HG03097 (cell line): Measurements from ENCODE around the gene SNAI3.
A peak's percentile ranks its signal among the peaks of the same experiment; 100 is the strongest.

Experiments used
- ATAC-seq: cut with Tn5 transposase; IDR thresholded peaks from one replicate; pipeline ENCODE4 v1.9.1; 2021; ENCODE audit not compliant: unreplicated experiment, low FRiP score

SNAI3 gene

DNA sequence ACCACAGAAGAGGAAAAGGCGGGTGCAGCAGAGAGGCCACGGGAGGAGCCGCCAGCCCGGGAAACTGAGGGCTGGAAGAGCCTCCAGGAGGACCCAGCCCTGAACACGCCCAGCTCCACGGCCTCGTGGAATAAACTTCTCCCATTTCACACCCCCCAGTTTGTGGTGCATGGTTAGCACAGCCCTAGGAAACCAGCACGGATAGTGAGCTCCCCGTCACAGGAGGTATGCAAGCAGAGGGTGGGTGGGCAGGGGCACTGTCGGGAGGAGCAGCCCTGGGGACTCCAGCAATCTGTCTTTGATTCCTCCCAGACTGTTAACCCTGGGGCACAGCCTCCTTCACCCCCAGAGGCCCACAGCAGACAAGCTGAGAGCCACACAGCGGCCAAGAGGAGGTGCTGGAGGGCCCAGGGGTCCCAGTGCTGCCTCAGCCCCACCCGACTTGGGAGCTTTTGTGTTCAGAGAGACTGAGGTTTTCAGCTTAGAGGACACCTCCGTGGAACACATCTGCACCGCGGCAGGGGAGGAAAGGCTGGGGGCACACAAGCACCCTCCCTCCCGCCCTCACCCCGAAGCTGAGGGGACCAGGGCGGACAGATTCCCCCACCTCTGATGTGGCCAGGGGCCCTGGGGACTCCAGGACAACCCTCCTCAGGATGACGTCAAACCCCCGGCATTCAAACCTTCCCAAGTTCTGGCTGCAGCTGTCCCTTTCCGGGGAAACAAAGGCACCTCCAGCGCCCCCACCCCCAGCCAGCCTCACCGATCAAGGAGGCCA lies 49.6 kb downstream of the SNAI3 start:
- ATAC-seq = no peak

DNA sequence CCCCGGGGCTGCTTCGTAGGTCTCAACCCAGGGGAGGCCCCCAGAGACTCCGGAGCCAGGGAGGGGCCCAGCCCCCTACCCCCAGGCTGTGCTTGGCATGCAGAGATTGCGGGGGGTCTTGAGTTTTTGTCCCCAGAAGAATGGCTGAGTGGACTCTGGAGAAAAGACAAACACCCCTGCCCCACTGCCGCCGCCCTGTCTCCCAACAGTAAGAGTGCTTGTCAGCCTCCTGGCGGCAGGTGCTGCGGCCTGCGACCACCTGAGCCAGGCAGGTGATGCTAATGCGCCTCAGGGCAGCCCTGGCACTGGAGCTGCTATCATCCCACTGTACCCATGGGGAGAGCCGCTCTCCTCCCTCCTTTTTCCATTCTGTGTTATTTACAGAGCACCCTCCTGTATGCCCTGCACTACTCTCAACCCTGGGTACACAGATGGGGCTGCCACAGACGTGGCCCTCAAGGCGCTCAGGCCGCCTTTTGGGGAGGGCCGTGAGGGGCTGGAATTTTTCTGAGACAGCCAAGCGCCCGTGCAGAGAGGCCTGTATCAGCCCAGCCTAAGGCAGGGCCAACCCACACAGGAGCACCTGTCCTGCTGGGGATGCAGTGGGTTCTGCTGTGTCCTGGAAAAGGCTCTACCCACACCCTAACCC lies 50.5 kb downstream of the SNAI3 start:
- no peak for ATAC-seq

- peak; percentile 10 for ATAC-seq
Observed at GRCh38 chr16:88634994-88635670, 51.2 kb downstream of the SNAI3 start.

DNA sequence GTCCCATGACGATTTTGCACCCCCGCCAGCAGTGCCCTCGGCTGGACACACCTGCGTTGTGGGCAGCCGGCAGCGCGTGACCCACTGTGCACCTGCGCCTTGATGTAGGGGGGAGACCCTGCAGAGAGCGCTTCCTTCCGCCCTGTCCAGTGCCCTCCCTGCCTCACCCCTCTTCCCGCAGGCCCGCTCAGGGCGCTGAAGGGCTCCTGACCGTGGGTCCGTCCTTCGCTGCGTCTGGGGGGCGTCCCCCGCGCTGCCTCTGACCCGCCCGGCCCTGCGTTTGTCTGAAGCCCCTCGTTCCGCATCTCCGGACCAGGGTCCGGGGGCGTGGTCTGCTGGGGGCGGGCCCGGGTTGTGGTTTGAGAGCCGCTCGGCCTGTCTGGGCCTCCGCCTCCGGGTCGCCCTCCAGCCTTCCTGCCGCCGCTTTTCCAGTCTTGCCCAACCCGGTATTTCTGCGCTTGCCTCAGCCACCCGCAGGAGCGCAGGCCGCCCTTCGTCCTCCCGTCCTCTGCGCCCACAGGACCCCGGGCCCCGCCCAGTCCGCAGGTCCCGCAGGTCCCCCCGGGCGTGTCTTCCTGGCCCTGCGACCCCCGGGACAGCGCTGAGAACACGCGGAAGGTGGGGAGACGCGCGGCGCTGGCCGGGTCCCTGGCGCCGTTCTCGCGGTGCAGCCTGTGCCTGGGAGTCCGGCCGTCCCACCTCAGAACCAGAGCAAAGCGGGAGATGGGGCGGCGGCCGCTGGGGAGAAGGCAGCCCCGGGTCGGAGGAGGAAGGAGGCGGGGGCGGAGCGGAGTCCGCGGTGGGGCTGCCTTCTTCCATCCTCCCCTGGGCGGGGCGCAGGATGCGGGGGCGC lies 51.9 kb downstream of the SNAI3 start:
- ATAC-seq = peak; percentile 47

- ATAC-seq = peak; percentile 24
Observed at GRCh38 chr16:88633684-88634140, 52.6 kb downstream of the SNAI3 start.

DNA sequence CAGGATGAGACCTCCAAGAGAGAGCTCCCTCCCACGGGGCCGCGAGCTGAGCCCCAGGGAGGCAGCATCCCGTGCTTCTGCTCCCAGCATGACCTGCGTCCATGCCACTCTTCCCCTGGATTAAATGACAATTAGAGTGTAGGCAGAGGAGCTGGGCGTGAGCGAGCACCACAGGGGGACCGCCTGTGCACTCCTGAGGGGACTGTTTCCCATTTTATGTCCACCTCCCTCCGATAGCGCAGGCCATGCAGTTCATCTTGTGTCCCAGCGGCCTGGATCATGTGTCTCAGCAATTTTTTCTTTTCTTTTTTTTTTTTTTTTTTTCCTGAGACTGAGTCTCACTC lies 53.7 kb downstream of the SNAI3 start:
- no peak for ATAC-seq

GRCh38 chr16:88631920-88632586 lies 54.3 kb downstream of the SNAI3 start:
- ATAC-seq = no peak

DNA sequence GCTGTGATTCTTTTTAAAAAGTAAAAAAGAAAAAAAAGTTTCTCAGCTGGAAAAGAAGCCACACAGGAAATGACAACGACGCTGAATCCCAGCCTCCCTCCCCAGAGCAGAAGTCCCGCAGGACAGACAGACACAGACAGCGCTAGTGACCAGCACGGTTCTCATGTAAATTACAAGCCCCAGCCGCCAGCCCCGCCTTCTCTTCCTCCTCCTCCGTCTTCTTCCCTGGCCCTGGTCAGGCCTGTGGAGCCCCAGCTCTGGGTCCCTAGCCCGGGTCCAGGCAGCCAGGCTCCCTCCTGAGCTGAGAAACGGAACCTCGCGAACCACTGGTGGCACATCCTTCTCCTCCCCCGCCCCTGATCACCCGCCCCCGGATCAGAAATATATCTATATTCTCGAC lies 54.9 kb downstream of the SNAI3 start:
- ATAC-seq = no peak

DNA sequence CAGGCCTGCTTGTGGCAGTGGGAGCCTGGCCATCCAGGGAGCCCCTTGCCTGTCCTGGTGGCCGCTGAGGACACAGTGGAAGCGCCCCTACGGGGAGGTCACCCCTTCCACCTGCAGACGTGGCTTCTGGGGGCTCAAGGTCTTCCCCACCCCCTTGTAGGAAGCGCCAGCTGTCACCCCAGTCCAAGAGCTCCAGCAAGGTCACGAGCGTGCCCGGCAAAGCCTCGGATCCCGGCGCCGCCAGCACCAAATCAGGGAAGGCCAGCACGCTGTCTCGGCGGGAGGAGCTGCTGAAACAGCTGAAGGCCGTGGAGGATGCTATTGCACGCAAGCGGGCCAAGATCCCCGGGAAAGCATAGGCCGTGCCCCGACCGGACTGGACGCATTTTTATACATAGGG lies 55.4 kb downstream of the SNAI3 start:
- ATAC-seq = no peak

DNA sequence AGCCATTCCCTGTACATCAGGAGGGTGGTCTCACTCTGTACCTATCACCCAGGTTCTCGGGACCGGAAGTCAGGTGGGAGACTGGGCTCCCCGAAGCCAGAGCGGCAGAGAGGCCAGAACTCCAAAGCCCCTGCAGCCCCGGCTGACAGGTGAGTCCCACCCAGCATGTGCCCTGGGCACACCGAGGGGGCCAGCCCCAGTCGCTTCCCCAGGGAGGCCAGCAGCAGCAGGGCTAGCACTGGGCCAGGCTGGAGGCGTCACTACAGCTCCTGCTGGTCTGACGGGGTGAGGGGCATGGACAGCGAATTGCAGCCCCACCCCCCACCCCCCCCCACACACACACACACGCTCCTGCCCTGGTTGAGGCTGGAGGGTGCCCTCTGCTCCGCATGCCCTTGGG lies 55.9 kb downstream of the SNAI3 start:
- ATAC-seq = no peak

GRCh38 chr16:88629835-88630234 lies 56.5 kb downstream of the SNAI3 start:
- ATAC-seq = no peak

DNA sequence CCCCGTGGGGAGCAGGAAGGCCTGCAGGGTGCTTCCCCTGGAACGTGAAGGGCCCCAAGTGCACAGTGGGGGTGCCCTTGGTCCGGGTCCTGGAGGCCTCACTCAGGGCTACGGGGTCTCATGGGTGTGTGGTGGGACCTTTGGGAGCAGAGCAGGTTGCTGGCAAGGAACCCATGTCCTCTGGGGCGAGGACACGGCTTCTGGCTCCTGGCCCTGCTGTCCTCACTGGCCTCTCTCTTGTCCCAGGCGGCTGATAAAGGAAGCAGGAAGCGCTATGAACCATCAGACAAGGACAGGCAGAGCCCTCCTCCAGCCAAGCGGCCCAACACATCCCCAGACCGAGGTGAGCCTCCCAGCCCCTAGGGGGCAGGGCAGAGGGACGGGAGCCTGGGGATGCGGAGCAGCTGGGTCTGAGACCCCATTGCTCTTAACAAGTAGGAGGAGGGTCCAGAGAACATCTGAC lies 57.8 kb downstream of the SNAI3 start:
- no peak for ATAC-seq
